GM12872 (cell line): Measurements from ENCODE around the gene CFAP210.

Experiments used
- CTCF ChIP-seq: IDR thresholded peaks from 3 replicates; pipeline ENCODE4 v1.5.1; 2011; ENCODE audit warnings: low read depth, mild to moderate bottlenecking, low read length, moderate library complexity; ENCODE audit not compliant: insufficient read depth

Gene CFAP210

DNA sequence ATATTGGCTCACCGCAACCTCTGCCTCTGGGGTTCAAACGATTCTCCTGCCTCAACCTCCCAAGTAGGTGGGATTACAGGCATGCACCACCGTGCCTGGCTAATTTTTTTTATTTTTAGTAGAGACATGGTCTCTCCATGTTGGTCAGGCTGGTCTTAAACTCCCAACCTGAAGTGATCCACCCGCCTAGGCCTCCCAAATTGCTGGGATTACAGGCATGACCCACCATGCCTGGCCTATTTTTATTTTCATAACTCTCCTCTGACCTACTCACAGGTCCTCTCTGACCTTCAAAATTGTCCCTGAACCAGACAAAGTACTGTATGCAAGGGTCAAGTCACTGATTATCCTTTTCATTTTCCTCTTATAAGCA lies 23.5 kb upstream of the CFAP210 start:
- no peak for TF ChIP-seq CTCF

DNA sequence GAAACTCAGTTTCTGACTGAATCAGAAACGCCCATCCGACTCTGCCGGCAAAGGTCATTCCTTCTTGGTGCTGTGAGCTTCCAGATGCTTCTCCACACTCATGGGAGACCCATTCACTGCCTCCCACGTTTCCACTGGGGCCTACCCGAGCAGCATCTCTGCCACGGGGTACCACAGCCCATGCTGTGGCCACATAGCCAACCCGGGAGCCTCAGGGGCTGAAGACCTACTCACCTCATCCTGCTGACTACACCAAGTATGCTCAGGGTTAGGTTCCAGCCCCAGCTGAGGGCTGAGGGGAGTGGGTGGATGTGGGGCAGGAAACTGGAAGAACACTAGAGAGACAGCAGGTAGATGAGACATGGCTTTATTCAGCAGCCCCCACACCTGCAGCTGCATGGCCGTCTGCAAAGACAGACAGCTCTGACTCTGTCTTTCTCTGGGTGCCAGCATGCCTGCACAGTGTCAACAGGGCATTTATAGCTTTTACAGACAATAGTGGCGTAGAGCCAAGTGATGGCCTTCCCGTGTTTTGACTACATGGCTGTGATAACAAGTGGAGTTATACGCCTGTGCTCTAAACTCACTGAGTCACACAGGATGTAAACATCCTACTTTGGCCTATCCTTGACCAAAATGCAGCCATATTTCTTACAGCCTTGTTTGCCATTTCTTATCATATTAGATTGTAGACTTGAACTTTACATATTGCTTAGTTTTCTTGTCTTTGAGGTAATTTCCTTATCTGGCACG lies 22.9 kb upstream of the CFAP210 start:
- TF ChIP-seq CTCF, result no peak

- TF ChIP-seq CTCF, result no peak
Measured at GRCh38 chr2:169716238-169716886, 22.2 kb upstream of the CFAP210 start.

GRCh38 chr2:169715379-169716237 lies 21.4 kb upstream of the CFAP210 start:
- TF ChIP-seq CTCF, result no peak

GRCh38 chr2:169714699-169715098 lies 20.5 kb upstream of the CFAP210 start:
- TF ChIP-seq CTCF, result no peak

- no peak for TF ChIP-seq CTCF
Measured at GRCh38 chr2:169713331-169713730, 19.1 kb upstream of the CFAP210 start.

DNA sequence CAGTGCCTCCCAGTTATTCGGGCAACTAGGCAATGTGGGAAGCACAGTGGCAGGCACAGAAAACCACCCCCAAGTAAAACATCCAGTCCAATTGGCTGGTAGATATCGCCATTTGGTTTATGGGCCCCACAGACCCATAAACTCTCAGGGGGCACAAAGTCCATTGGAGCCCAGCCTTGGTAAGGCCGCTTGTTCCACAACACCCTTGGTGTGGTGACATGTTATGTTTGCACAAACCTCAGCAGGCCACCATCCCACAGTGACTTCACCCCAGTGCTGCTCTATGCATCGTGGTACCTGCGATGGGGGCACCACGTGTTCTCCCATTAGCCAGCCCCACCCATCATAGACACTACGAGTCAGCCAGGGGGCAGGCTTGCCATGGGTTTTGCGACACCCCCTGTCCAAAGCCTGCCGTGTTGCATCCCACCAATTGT lies 18.6 kb upstream of the CFAP210 start:
- no peak for TF ChIP-seq CTCF
